Measurements from ENCODE around the gene PDLIM5. TPM values are rescaled to one million over a fixed set of nuclear protein-coding genes. Genes with fewer than 3 reads are reported as not detected.

PDLIM5 gene
- total and polyA plus RNA-seq, 2 of the 8 experiments (the other 6 are each of a cell fraction or from before 2014, with no cell fraction given): 37.3 to 62.1 TPM

GRCh38 chr4:94595013-94595412 is 143.3 kb downstream of the PDLIM5 start:
- H3K27me3 ChIP-seq (replicated peaks in 1 of 4; ENCODE audit: control insufficient read depth in 3 of 4, extremely low read depth in 1 of 4, insufficient read depth in 3 of 4, low read length in 3 of 4): peaks cover 0 to 1% (median 0%) of the 10 kb centered on the region in 4 experiments; a peak in 1 of 7 replicates
- no peak overlapping the region for H3K18ac ChIP-seq (ENCODE audit: extremely low read depth, low read length)
- H3K4me3 ChIP-seq (ENCODE audit: extremely low read depth in 1 of 4, insufficient read depth in 2 of 4, low read depth in 3 of 4, low read length in 4 of 4): no peak overlapping the region
- no peak overlapping the region for H3K9ac ChIP-seq (replicated peaks in 1 of 4; ENCODE audit: extremely low read depth in 1 of 4, low read depth in 3 of 4, low read length in 3 of 4)
- no peak overlapping the region for H4K8ac ChIP-seq (ENCODE audit: extremely low read depth, insufficient read depth, low read length)
- no peak overlapping the region for H3K56ac ChIP-seq (replicated peaks; ENCODE audit: insufficient read length, low read depth, low read length)
- H3K79me2 ChIP-seq (ENCODE audit: control insufficient read depth in 1 of 2, insufficient read depth in 2 of 2, low read length in 2 of 2): no peaks in the 10 kb centered on the region
- DNase-seq (ENCODE audit: low read depth in 1 of 2, low spot score in 2 of 2) (no peak), FAIRE-seq (no peak)
- no peaks in the 10 kb centered on the region for H3K36me3 ChIP-seq (ENCODE audit: control insufficient read depth in 2 of 4, insufficient read depth in 4 of 4, low read length in 3 of 4)
- no peak overlapping the region for H4K91ac ChIP-seq (replicated peaks; ENCODE audit: insufficient read length, low read length)
- H3K9me3 ChIP-seq (ENCODE audit: insufficient read depth in 2 of 2, low read depth in 1 of 2, low read length in 1 of 2): no peaks in the 10 kb centered on the region
- H3K23me2 ChIP-seq (ENCODE audit: low read depth, low read length): no peaks in the 10 kb centered on the region
- no peak overlapping the region for H2BK20ac ChIP-seq (ENCODE audit: low read length)
- H2BK12ac ChIP-seq (ENCODE audit: low read depth, low read length): no peak overlapping the region
- H3K4ac ChIP-seq (replicated peaks; ENCODE audit: insufficient read length, low read depth, low read length): no peak overlapping the region
- ChIA-PET CTCF (ENCODE audit: partially characterized antibody) (interaction anchor here (1.0 to 1.7 kb wide), 4 partner anchors 181 to 262 kb away, joined by 3 to 7 read pairs (median 4); no protein-coding TSS in a partner anchor), POLR2A (ENCODE audit: partially characterized antibody) (no interaction called here)
- H3K14ac ChIP-seq (ENCODE audit: insufficient read length): no peak overlapping the region
- no peak overlapping the region for H2BK5ac ChIP-seq (ENCODE audit: low read depth, low read length)
- no peak overlapping the region for H3K23ac ChIP-seq (ENCODE audit: insufficient read length)
- no peak overlapping the region for H2BK15ac ChIP-seq (ENCODE audit: low read length)
- H4K20me1 ChIP-seq (replicated peaks in 1 of 2; ENCODE audit: control insufficient read depth in 1 of 2, insufficient read depth in 2 of 2, low read length in 2 of 2): no peaks in the 10 kb centered on the region
- no peaks in the 10 kb centered on the region for H3K4me1 ChIP-seq (replicated peaks in 1 of 4; ENCODE audit: control insufficient read depth in 3 of 4, insufficient read depth in 4 of 4, low read length in 3 of 4)
- no peak overlapping the region for H2AK5ac ChIP-seq (ENCODE audit: low read depth, low read length)
- no peak overlapping the region for H3K4me2 ChIP-seq (ENCODE audit: insufficient read depth in 1 of 2, low read depth in 2 of 2, low read length in 2 of 2)
- H2BK120ac ChIP-seq (replicated peaks; ENCODE audit: low read depth, low read length): no peak overlapping the region
- WGBS, 2 experiments (ENCODE audit: extremely low coverage in 1 of 2, insufficient coverage in 1 of 2, insufficient read length in 1 of 2, insufficient replicate concordance in 2 of 2, low coverage in 1 of 2, low lambda C conversion rate in 2 of 2, missing lambda C conversion rate in 1 of 2): 63% methylated on average over 1 of the region's 1 CpG; no CpG with 5 or more reads in 1 of the 2 experiments
- no peak overlapping the region for H2AFZ ChIP-seq (ENCODE audit: low read length)
- H4K5ac ChIP-seq (ENCODE audit: insufficient read length, low read depth, low read length): no peak overlapping the region
- H3K27ac ChIP-seq (ENCODE audit: low read depth, low read length): no peak overlapping the region
- no peaks in the 10 kb centered on the region for H3K79me1 ChIP-seq (ENCODE audit: low read depth, low read length)
- TF ChIP-seq YY1 (IDR thresholded peaks at IDR 0.05; ENCODE audit: low read depth, low read length) (no peak), ATF3 (IDR thresholded peaks at IDR 0.05; ENCODE audit: insufficient read depth, low read depth, low read length) (no peak)

Data from H1 (cell line).